HepG2 (cell line): ENCODE measurements around the gene DLX5. TPM values are rescaled to one million over a fixed set of nuclear protein-coding genes. Genes with fewer than 3 reads are reported as not detected.

Experiments
- ATAC-seq: fragments of 200-7000 bp; cut with Tn5 transposase; 3 replicates; pipeline ENCODE4 v1.9.1; 2020; ENCODE audit warnings: mild to moderate bottlenecking, moderate library complexity
- BruUV-seq: library from RNA; stranded (reverse); fragments of 400-500 nt; replicated peaks from 2 replicates; lab custom pipeline; 2021; lab: Mats Ljungman, UMichigan
- CTCF ChIA-PET: fragments of 300-600 bp; formaldehyde crosslinking; extraction: SDS; loops from one replicate; lab custom pipeline; 2021; ENCODE audit warnings: low total read pairs, inconsistent platforms, low intra/inter-chr PET ratio; lab: Yijun Ruan, JAX
- POLR2A ChIA-PET: fragments of 350-600 bp; sonication (Branson Sonifier 250); formaldehyde crosslinking; loops from one replicate; lab custom pipeline; 2020; ENCODE audit warnings: antibody characterized with exemption, inconsistent platforms; lab: Yijun Ruan, JAX
- DNase-seq: peaks from one replicate; pipeline ENCODE4 v3.0.0-alpha.2; 2015; ENCODE audit warnings: low spot score
- FAIRE-seq: peaks from 3 replicates; lab custom pipeline; 2011; peaks lifted over from hg19 to GRCh38; lab: Jason Lieb, UNC
- H2AFZ ChIP-seq: one replicate; pipeline ENCODE4 v1.6.1; 2011; ENCODE audit warnings: low read length, inconsistent platforms
- H3K27ac ChIP-seq: fragments of 300-600 bp; 3 replicates; pipeline ENCODE4 v1.8.0; 2011; ENCODE audit warnings: mixed run types, mild to moderate bottlenecking, mixed read lengths, low read length, inconsistent platforms; ENCODE audit not compliant: insufficient read depth; ENCODE audit errors: extremely low read length
- H3K27me3 ChIP-seq, 2 experiments: fragments of 200-600 bp in 1 of 2; 2 replicates in 1 of 2; 3 replicates in 1 of 2; pipeline versions ENCODE4 v1.6.0 to v1.8.0; 2011; ENCODE audit warnings: low read length in 2 of 2, mild to moderate bottlenecking in 2 of 2, moderate library complexity in 2 of 2, inconsistent platforms in 1 of 2; ENCODE audit not compliant: insufficient read depth in 2 of 2, control insufficient read depth in 1 of 2
- H3K36me3 ChIP-seq, 2 experiments: fragments of 200-600 bp in 1 of 2; replicated peaks in 1 of 2; 2 replicates in 1 of 2; 3 replicates in 1 of 2; pipeline versions ENCODE4 v1.5.1 to v1.8.0; 2011; ENCODE audit warnings: low read length in 2 of 2, inconsistent platforms in 1 of 2; ENCODE audit not compliant: insufficient read depth in 2 of 2, control insufficient read depth in 1 of 2
- H3K4me1 ChIP-seq: 2 replicates; pipeline ENCODE4 v1.5.1; 2012; ENCODE audit warnings: low read length, inconsistent platforms; ENCODE audit not compliant: insufficient read depth
- H3K4me2 ChIP-seq: 2 replicates; pipeline ENCODE4 v1.6.0; 2011; ENCODE audit warnings: low read depth, low read length, inconsistent platforms
- H3K4me3 ChIP-seq, 3 experiments: fragments of 200-600 bp in 1 of 3; sonication (generic), shearing (Covaris generic) in 1 of 3; replicated peaks in 1 of 3; 2 replicates each; pipeline ENCODE4 v1.5.1; 2011 to 2016; ENCODE audit warnings: low read length in 3 of 3, inconsistent platforms in 2 of 3, low read depth in 2 of 3, mild to moderate bottlenecking in 2 of 3, control low read depth in 1 of 3, mixed read lengths in 1 of 3; ENCODE audit not compliant: insufficient read depth in 1 of 3
- H3K79me2 ChIP-seq: one replicate; pipeline ENCODE4 v1.6.1; 2011; ENCODE audit warnings: low read length, inconsistent platforms; ENCODE audit not compliant: insufficient read depth
- H3K9ac ChIP-seq: 2 replicates; pipeline ENCODE4 v1.6.0; 2011; ENCODE audit warnings: mild to moderate bottlenecking, low read depth, low read length, inconsistent platforms; ENCODE audit not compliant: insufficient read depth
- H3K9me3 ChIP-seq: 2 replicates; pipeline ENCODE4 v1.5.1; 2012; ENCODE audit warnings: mild to moderate bottlenecking, low read length
- H4K20me1 ChIP-seq: 2 replicates; pipeline ENCODE4 v1.6.0; 2011; ENCODE audit warnings: inconsistent platforms, mild to moderate bottlenecking, low read length, moderate library complexity; ENCODE audit not compliant: insufficient read depth
- GLI4 ChIP-seq: sonication (generic); formaldehyde crosslinking; IDR thresholded peaks from 2 replicates; pipeline ENCODE4 v1.5.1; 2020; ENCODE audit warnings: missing genetic modification reagents, mild to moderate bottlenecking, moderate library complexity, borderline replicate concordance
- HNRNPLL ChIP-seq: fragments of 200-400 bp; formaldehyde crosslinking; IDR thresholded peaks from 2 replicates; pipeline ENCODE4 v1.6.1; 2017; ENCODE audit warnings: mild to moderate bottlenecking, low read depth, low read length; ENCODE audit not compliant: poor library complexity, severe bottlenecking
- ISL2 ChIP-seq: sonication (generic); formaldehyde crosslinking; IDR thresholded peaks from 2 replicates; pipeline ENCODE4 v1.5.0; 2020; ENCODE audit warnings: missing genetic modification reagents
- KMT2B ChIP-seq: IDR thresholded peaks from 2 replicates; pipeline ENCODE4 v1.6.1; 2016; ENCODE audit warnings: missing genetic modification reagents, missing compliant biosample characterization
- MIER2 ChIP-seq: IDR thresholded peaks from 2 replicates; pipeline ENCODE4 v1.6.1; 2016; ENCODE audit warnings: missing biosample characterization, missing genetic modification reagents
- ZFP36L1 ChIP-seq: sonication (generic); formaldehyde crosslinking; IDR thresholded peaks from 2 replicates; pipeline ENCODE4 v1.8.0; 2022; ENCODE audit warnings: mild to moderate bottlenecking, missing genetic modification reagents, moderate library complexity
- ZNF10 ChIP-seq: sonication (generic); formaldehyde crosslinking; IDR thresholded peaks from 2 replicates; pipeline ENCODE4 v1.4.0; 2020; ENCODE audit warnings: mild to moderate bottlenecking, low read depth, missing genetic modification reagents, borderline replicate concordance
- ZNF143 ChIP-seq: sonication (generic); formaldehyde crosslinking; IDR thresholded peaks from 2 replicates; pipeline ENCODE4 v1.4.0; 2020; ENCODE audit warnings: missing genetic modification reagents
- ZNF354B ChIP-seq: sonication (generic); formaldehyde crosslinking; IDR thresholded peaks from 2 replicates; pipeline ENCODE4 v1.8.0; 2022; ENCODE audit warnings: mild to moderate bottlenecking, missing genetic modification reagents
- ZNF451 ChIP-seq: sonication (generic); formaldehyde crosslinking; IDR thresholded peaks from 2 replicates; pipeline ENCODE4 v1.5.0; 2020; ENCODE audit warnings: mild to moderate bottlenecking, missing genetic modification reagents
- ZSCAN20 ChIP-seq: sonication (generic); formaldehyde crosslinking; IDR thresholded peaks from 2 replicates; pipeline ENCODE4 v1.4.0; 2020; ENCODE audit warnings: missing genetic modification reagents, mild to moderate bottlenecking, borderline replicate concordance
- WGBS: methylation state at CpG from one replicate; pipeline ENCODE4 v1.1.6; 2017; ENCODE audit warnings: low lambda C conversion rate; 5-methylcytosine and 5-hydroxymethylcytosine counted together
- in situ Hi-C: cut with HindIII; loops from 2 replicates; pipeline ENCODE4 v1.10.0; 2017; ENCODE audit warnings: low pct_unique_long_range_greater_than_20kb; ENCODE audit not compliant: extremely low pct_ligation_motif_present
- intact Hi-C: fragments of 100-400 bp; cut with micrococcal nuclease; formaldehyde crosslinking; loops from one replicate; pipeline ENCODE4 v1.10.0; 2022; ENCODE audit not compliant: unreplicated experiment
- polyA plus RNA-seq, 8 experiments: library from polyadenylated mRNA; depleted of rRNA in 3 of 8; stranded (reverse) in 7 of 8; unstranded in 1 of 8; fragments of >200 nt; fragmentation: Illumina TruSeq in 4 of 8; extraction: Trizol in 4 of 8; gene quantifications; 2 replicates each; pipeline versions ENCODE4 v1.2.1 to v1.2.3, GENCODE V29; 2011 to 2016; ENCODE audit warnings: low read depth in 4 of 8, missing spikeins in 1 of 8, mixed read lengths in 1 of 8; ENCODE audit not compliant: insufficient read depth in 1 of 8
- total RNA-seq, 5 experiments: library from RNA; depleted of rRNA; stranded (reverse); fragments of >200 nt; fragmentation: Illumina TruSeq; extraction: Trizol; gene quantifications; 2 replicates each; pipeline ENCODE4 v1.2.3, GENCODE V29; 2016; ENCODE audit warnings: low read depth in 1 of 5
- TF ChIP-seq, protein P1 (sequence below): sonication (generic); formaldehyde crosslinking; conservative IDR thresholded peaks from 2 replicates; pipeline ENCODE4 v1.4.0; 2020; ENCODE audit warnings: missing genetic modification reagents
- TF ChIP-seq, protein P2 (sequence below): sonication (generic); formaldehyde crosslinking; IDR thresholded peaks from 2 replicates; pipeline ENCODE4 v1.5.0; 2020; ENCODE audit warnings: mild to moderate bottlenecking, missing genetic modification reagents
- TF ChIP-seq, protein P3 (sequence below): sonication (generic); formaldehyde crosslinking; IDR thresholded peaks from 2 replicates; pipeline ENCODE4 v1.8.1; 2023; ENCODE audit warnings: mild to moderate bottlenecking, missing genetic modification reagents, borderline replicate concordance

Gene DLX5
- total and polyA plus RNA-seq, 2 of the 13 experiments (the other 11 are each of a cell fraction or from before 2014, with no cell fraction given): not detected

DNA sequence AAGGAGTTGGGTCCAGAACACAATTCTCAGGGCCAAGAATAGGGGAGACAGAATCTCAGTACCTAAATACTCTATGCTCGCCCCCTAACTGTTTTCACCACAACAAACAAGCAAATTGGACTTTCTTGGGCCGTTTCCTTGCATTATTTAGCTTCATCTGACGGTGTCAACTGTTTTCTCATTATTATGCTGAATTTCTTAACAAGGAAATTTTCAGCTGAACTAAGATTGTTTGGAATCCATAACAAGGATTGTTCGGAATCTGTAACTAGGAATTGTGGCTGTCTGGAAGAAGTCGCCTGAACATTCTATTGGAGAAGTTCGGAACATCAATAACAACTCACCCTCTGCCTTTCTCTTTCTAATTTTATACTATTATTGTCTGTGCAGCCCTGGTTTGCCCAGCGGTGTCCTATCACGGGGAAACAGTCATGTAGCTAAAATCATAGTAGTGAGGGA lies 34.7 kb downstream of the DLX5 start:
- CTCF ChIA-PET: no interaction called here
- ATAC-seq (no peak), DNase-seq (no peak), FAIRE-seq (no peak)
- Histone ChIP-seq H3K4me3 (no peak overlapping the region), H3K36me3 (no peaks in the 10 kb centered on the region), H4K20me1 (no peaks in the 10 kb centered on the region), H3K79me2 (no peaks in the 10 kb centered on the region), H3K9me3 (no peaks in the 10 kb centered on the region), H3K27me3 (no peaks in the 10 kb centered on the region), H3K9ac (no peak overlapping the region), H3K4me1 (no peaks in the 10 kb centered on the region), H3K27ac (no peak overlapping the region), H3K4me2 (no peak overlapping the region), H2AFZ (no peak overlapping the region)
- intact Hi-C loops: no loop called here
- 95% methylated on average over 8 of the region's 8 CpGs for whole genome bisulfite sequencing
- no TSS peak for BruUV-seq
- no peak for TF ChIP-seq KMT2B (CRISPR knock-in tag)
- no peak for TF ChIP-seq MIER2
- TF ChIP-seq ZFP36L1 (CRISPR knock-in tag): no peak
- TF ChIP-seq ZSCAN20 (CRISPR knock-in tag): no peak
- TF ChIP-seq GLI4 (CRISPR knock-in tag): no peak
- TF ChIP-seq, protein P1, sequence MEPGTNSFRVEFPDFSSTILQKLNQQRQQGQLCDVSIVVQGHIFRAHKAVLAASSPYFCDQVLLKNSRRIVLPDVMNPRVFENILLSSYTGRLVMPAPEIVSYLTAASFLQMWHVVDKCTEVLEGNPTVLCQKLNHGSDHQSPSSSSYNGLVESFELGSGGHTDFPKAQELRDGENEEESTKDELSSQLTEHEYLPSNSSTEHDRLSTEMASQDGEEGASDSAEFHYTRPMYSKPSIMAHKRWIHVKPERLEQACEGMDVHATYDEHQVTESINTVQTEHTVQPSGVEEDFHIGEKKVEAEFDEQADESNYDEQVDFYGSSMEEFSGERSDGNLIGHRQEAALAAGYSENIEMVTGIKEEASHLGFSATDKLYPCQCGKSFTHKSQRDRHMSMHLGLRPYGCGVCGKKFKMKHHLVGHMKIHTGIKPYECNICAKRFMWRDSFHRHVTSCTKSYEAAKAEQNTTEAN (CRISPR knock-in tag): no peak
- TF ChIP-seq, protein P2, sequence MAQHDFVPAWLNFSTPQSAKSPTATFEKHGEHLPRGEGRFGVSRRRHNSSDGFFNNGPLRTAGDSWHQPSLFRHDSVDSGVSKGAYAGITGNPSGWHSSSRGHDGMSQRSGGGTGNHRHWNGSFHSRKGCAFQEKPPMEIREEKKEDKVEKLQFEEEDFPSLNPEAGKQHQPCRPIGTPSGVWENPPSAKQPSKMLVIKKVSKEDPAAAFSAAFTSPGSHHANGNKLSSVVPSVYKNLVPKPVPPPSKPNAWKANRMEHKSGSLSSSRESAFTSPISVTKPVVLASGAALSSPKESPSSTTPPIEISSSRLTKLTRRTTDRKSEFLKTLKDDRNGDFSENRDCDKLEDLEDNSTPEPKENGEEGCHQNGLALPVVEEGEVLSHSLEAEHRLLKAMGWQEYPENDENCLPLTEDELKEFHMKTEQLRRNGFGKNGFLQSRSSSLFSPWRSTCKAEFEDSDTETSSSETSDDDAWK (CRISPR knock-in tag): no peak
- TF ChIP-seq ISL2 (CRISPR knock-in tag): no peak
- no peak for TF ChIP-seq HNRNPLL
- TF ChIP-seq ZNF354B: no peak
- no peak for TF ChIP-seq ZNF10 (CRISPR knock-in tag)
- no peak for TF ChIP-seq ZNF451 (CRISPR knock-in tag)
- TF ChIP-seq, protein P3, sequence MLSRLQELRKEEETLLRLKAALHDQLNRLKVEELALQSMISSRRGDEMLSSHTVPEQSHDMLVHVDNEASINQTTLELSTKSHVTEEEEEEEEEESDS (CRISPR knock-in tag): no peak
- no peak for TF ChIP-seq ZNF143
- POLR2A ChIA-PET: no interaction called here
- in situ Hi-C loops: no loop called here
